ENCODE measurements around the gene GDF2. TPM values are rescaled to one million over a fixed set of nuclear protein-coding genes. Genes with fewer than 3 reads are reported as not detected.

The GDF2 gene
- total and polyA plus RNA-seq, 2 experiments from 2014 or later, result not detected

DNA sequence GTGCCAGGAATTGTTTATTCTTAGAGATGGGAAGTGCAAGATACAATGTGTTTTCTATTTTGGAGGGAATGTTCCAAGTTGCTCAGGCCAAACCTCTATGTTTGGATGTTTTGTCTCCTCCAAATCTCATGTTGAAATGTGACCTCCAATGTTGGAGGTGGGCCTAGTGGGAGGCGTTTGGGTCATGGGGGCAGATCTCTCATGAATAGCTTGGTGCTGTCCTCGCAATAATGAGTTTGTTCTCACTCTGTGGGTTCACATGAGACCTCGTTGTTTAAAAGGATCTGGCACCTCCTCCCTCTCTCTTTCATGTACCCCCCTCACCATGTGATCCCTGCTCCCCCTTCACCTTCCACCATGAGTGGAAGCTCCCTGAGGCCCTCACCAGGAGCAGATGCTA lies 30.6 kb upstream of the GDF2 start:
- H2AFZ ChIP-seq, result no peak overlapping the region
- no peak overlapping the region for H3K27ac Mint-ChIP-seq
- H3K9me3 Mint-ChIP-seq, result no peaks in the 10 kb centered on the region
- DNase-seq (ENCODE audit: low spot score) (no peak), ATAC-seq (no peak)
- H3K27me3 ChIP-seq (ENCODE audit: insufficient read depth), result no peaks in the 10 kb centered on the region
- H3K9me2 ChIP-seq (ENCODE audit: insufficient read depth), result peaks cover 4% of the 10 kb centered on the region; the same call in 1 of the 2 replicates
- no peaks in the 10 kb centered on the region for H3K36me3 Mint-ChIP-seq (ENCODE audit: low read depth)
- H3K4me1 Mint-ChIP-seq, result peaks cover 9% of the 10 kb centered on the region
- H3K79me2 ChIP-seq (replicated peaks; ENCODE audit: insufficient read depth), result no peaks in the 10 kb centered on the region
- H4K20me1 ChIP-seq (replicated peaks; ENCODE audit: insufficient read depth), result no peaks in the 10 kb centered on the region
- H3K27me3 Mint-ChIP-seq (ENCODE audit: insufficient read depth, low read depth, poor library complexity), result peaks cover 6% of the 10 kb centered on the region
- H3F3A ChIP-seq (replicated peaks; ENCODE audit: low read depth), result no peaks in the 10 kb centered on the region
- no peak overlapping the region for H3K27ac ChIP-seq (ENCODE audit: low read depth)
- H3K4me3 ChIP-seq, result no peak overlapping the region
- H3K36me3 ChIP-seq (ENCODE audit: insufficient read depth), result no peaks in the 10 kb centered on the region
- no peak overlapping the region for H3K4me2 ChIP-seq
- no peaks in the 10 kb centered on the region for H3K4me1 ChIP-seq (ENCODE audit: insufficient read depth)
- H3K4me3 Mint-ChIP-seq, result no peak overlapping the region
- no peak for TF ChIP-seq ZNF331 (CRISPR knock-in tag; IDR thresholded peaks at IDR 0.05; ENCODE audit: low read depth)
- no peak for TF ChIP-seq EZH2phosphoT487 (IDR thresholded peaks at IDR 0.05; ENCODE audit: unreplicated experiment)
- TF ChIP-seq JUNB (IDR thresholded peaks at IDR 0.05; ENCODE audit: unreplicated experiment), result no peak

DNA sequence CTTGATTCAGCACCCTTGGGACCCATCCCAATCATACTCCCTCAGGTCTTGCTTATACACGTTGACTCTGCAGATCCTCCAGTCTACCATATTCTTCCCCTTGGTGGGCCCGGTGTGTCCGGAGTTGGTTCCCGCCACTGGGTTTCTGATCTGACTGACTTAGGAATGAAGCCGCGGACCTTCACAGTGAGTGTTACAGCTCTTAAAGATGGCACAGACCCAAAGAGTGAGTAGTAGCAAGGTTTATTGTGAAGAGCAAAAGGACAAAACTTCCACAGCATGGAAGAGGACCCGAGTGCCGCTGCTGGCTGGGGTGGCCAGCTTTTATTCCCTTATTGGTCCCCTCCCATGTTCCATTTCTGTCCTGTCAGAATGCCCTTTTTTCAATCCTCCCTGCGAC lies 28.2 kb upstream of the GDF2 start:
- H3K27me3 Mint-ChIP-seq (ENCODE audit: insufficient read depth, low read depth, poor library complexity), result peaks cover 7% of the 10 kb centered on the region
- peaks cover 17% of the 10 kb centered on the region; the same call in 2 of the 3 replicates for H3K4me1 Mint-ChIP-seq
- no peaks in the 10 kb centered on the region for H3K36me3 ChIP-seq (ENCODE audit: insufficient read depth)
- no peak for DNase-seq (ENCODE audit: low spot score)
- H3K36me3 Mint-ChIP-seq (ENCODE audit: low read depth), result no peaks in the 10 kb centered on the region
- H3K4me1 ChIP-seq (ENCODE audit: insufficient read depth), result no peaks in the 10 kb centered on the region
- peaks cover 5% of the 10 kb centered on the region for H3K27me3 ChIP-seq (ENCODE audit: insufficient read depth)
- no peak overlapping the region for H3K4me3 ChIP-seq
- H3K4me2 ChIP-seq, result no peak overlapping the region
- H3K4me3 Mint-ChIP-seq, result no peak overlapping the region
- no peak overlapping the region for H3K27ac Mint-ChIP-seq
- ATAC-seq, result no peak
- H3K79me2 ChIP-seq (replicated peaks; ENCODE audit: insufficient read depth), result no peaks in the 10 kb centered on the region
- peaks cover 4% of the 10 kb centered on the region; the same call in 1 of the 2 replicates for H3K9me2 ChIP-seq (ENCODE audit: insufficient read depth)
- no peaks in the 10 kb centered on the region for H4K20me1 ChIP-seq (replicated peaks; ENCODE audit: insufficient read depth)
- no peak overlapping the region for H2AFZ ChIP-seq
- H3K9me3 Mint-ChIP-seq, result no peaks in the 10 kb centered on the region
- no peaks in the 10 kb centered on the region for H3F3A ChIP-seq (replicated peaks; ENCODE audit: low read depth)
- no peak overlapping the region for H3K27ac ChIP-seq (ENCODE audit: low read depth)
- no peak for TF ChIP-seq STAT1 (IDR thresholded peaks at IDR 0.05; ENCODE audit: unreplicated experiment)
- TF ChIP-seq CREB1 (CRISPR knock-in tag; IDR thresholded peaks at IDR 0.05; ENCODE audit: low read depth), result no peak
- no peak for TF ChIP-seq ZNF331 (CRISPR knock-in tag; IDR thresholded peaks at IDR 0.05; ENCODE audit: low read depth)
- no peak for TF ChIP-seq EZH2phosphoT487 (IDR thresholded peaks at IDR 0.05; ENCODE audit: unreplicated experiment)
- TF ChIP-seq JUNB (IDR thresholded peaks at IDR 0.05; ENCODE audit: unreplicated experiment), result no peak
- TF ChIP-seq ZNF114 (CRISPR knock-in tag; IDR thresholded peaks at IDR 0.05), result no peak
- TF ChIP-seq EZH2 (IDR thresholded peaks at IDR 0.05; ENCODE audit: low read depth, unreplicated experiment), result no peak
- TF ChIP-seq, protein P1, sequence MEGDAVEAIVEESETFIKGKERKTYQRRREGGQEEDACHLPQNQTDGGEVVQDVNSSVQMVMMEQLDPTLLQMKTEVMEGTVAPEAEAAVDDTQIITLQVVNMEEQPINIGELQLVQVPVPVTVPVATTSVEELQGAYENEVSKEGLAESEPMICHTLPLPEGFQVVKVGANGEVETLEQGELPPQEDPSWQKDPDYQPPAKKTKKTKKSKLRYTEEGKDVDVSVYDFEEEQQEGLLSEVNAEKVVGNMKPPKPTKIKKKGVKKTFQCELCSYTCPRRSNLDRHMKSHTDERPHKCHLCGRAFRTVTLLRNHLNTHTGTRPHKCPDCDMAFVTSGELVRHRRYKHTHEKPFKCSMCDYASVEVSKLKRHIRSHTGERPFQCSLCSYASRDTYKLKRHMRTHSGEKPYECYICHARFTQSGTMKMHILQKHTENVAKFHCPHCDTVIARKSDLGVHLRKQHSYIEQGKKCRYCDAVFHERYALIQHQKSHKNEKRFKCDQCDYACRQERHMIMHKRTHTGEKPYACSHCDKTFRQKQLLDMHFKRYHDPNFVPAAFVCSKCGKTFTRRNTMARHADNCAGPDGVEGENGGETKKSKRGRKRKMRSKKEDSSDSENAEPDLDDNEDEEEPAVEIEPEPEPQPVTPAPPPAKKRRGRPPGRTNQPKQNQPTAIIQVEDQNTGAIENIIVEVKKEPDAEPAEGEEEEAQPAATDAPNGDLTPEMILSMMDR (conservative IDR thresholded peaks at IDR 0.05; ENCODE audit: low read depth in 2 of 2), result no peak
- TF ChIP-seq, protein P2, sequence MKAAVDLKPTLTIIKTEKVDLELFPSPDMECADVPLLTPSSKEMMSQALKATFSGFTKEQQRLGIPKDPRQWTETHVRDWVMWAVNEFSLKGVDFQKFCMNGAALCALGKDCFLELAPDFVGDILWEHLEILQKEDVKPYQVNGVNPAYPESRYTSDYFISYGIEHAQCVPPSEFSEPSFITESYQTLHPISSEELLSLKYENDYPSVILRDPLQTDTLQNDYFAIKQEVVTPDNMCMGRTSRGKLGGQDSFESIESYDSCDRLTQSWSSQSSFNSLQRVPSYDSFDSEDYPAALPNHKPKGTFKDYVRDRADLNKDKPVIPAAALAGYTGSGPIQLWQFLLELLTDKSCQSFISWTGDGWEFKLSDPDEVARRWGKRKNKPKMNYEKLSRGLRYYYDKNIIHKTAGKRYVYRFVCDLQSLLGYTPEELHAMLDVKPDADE (IDR thresholded peaks at IDR 0.05), result no peak
- TF ChIP-seq, protein P3, sequence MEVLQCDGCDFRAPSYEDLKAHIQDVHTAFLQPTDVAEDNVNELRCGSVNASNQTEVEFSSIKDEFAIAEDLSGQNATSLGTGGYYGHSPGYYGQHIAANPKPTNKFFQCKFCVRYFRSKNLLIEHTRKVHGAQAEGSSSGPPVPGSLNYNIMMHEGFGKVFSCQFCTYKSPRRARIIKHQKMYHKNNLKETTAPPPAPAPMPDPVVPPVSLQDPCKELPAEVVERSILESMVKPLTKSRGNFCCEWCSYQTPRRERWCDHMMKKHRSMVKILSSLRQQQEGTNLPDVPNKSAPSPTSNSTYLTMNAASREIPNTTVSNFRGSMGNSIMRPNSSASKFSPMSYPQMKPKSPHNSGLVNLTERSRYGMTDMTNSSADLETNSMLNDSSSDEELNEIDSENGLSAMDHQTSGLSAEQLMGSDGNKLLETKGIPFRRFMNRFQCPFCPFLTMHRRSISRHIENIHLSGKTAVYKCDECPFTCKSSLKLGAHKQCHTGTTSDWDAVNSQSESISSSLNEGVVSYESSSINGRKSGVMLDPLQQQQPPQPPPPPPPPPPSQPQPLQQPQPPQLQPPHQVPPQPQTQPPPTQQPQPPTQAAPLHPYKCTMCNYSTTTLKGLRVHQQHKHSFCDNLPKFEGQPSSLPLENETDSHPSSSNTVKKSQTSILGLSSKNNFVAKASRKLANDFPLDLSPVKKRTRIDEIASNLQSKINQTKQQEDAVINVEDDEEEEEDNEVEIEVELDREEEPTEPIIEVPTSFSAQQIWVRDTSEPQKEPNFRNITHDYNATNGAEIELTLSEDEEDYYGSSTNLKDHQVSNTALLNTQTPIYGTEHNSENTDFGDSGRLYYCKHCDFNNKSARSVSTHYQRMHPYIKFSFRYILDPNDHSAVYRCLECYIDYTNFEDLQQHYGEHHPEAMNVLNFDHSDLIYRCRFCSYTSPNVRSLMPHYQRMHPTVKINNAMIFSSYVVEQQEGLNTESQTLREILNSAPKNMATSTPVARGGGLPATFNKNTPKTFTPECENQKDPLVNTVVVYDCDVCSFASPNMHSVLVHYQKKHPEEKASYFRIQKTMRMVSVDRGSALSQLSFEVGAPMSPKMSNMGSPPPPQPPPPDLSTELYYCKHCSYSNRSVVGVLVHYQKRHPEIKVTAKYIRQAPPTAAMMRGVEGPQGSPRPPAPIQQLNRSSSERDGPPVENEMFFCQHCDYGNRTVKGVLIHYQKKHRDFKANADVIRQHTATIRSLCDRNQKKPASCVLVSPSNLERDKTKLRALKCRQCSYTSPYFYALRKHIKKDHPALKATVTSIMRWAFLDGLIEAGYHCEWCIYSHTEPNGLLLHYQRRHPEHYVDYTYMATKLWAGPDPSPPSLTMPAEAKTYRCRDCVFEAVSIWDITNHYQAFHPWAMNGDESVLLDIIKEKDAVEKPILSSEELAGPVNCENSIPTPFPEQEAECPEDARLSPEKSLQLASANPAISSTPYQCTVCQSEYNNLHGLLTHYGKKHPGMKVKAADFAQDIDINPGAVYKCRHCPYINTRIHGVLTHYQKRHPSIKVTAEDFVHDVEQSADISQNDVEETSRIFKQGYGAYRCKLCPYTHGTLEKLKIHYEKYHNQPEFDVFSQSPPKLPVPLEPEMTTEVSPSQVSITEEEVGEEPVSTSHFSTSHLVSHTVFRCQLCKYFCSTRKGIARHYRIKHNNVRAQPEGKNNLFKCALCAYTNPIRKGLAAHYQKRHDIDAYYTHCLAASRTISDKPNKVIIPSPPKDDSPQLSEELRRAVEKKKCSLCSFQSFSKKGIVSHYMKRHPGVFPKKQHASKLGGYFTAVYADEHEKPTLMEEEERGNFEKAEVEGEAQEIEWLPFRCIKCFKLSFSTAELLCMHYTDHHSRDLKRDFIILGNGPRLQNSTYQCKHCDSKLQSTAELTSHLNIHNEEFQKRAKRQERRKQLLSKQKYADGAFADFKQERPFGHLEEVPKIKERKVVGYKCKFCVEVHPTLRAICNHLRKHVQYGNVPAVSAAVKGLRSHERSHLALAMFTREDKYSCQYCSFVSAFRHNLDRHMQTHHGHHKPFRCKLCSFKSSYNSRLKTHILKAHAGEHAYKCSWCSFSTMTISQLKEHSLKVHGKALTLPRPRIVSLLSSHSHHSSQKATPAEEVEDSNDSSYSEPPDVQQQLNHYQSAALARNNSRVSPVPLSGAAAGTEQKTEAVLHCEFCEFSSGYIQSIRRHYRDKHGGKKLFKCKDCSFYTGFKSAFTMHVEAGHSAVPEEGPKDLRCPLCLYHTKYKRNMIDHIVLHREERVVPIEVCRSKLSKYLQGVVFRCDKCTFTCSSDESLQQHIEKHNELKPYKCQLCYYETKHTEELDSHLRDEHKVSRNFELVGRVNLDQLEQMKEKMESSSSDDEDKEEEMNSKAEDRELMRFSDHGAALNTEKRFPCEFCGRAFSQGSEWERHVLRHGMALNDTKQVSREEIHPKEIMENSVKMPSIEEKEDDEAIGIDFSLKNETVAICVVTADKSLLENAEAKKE (CRISPR knock-in tag; IDR thresholded peaks at IDR 0.05), result no peak

All from GM23338 (cell line).